GM23338 (cell line): ENCODE measurements around the gene AKNAD1. TPM values are rescaled to one million over a fixed set of nuclear protein-coding genes. Genes with fewer than 3 reads are reported as not detected.

Source experiments
- ATAC-seq: fragments of 200-7000 bp; cut with Tn5 transposase; 3 replicates; pipeline ENCODE4 v1.9.1; 2020
- DNase-seq: peaks from one replicate; pipeline ENCODE4 v3.0.0-alpha.2; 2015; ENCODE audit warnings: low spot score
- H2AFZ ChIP-seq: fragments of 200-600 bp; sonication (generic); 2 replicates; pipeline ENCODE4 v1.8.0; 2016; ENCODE audit warnings: antibody characterized with exemption, mild to moderate bottlenecking, moderate library complexity
- H3F3A ChIP-seq: fragments of 200-600 bp; sonication (generic); replicated peaks from 2 replicates; pipeline ENCODE4 v1.8.0; 2017; ENCODE audit warnings: antibody characterized with exemption, mixed run types, low read depth
- H3K27ac ChIP-seq: fragments of 200-600 bp; sonication (generic); 2 replicates; pipeline ENCODE4 v1.6.1; 2016; ENCODE audit warnings: low read depth
- H3K27me3 ChIP-seq: fragments of 200-600 bp; sonication (generic); 2 replicates; pipeline ENCODE4 v1.8.0; 2016; ENCODE audit warnings: mild to moderate bottlenecking, mixed run types, moderate library complexity; ENCODE audit not compliant: insufficient read depth
- H3K36me3 ChIP-seq: fragments of 200-600 bp; sonication (generic); 2 replicates; pipeline ENCODE4 v1.8.0; 2016; ENCODE audit warnings: mild to moderate bottlenecking; ENCODE audit not compliant: insufficient read depth
- H3K4me1 ChIP-seq: fragments of 200-600 bp; sonication (generic); 2 replicates; pipeline ENCODE4 v1.8.0; 2016; ENCODE audit warnings: mild to moderate bottlenecking, moderate library complexity; ENCODE audit not compliant: insufficient read depth
- H3K4me2 ChIP-seq: fragments of 200-600 bp; sonication (generic); 2 replicates; pipeline ENCODE4 v1.7.1; 2017; ENCODE audit warnings: mixed run types
- H3K4me3 ChIP-seq: fragments of 200-600 bp; sonication (generic); 2 replicates; pipeline ENCODE4 v1.6.1; 2016; ENCODE audit warnings: mixed run types
- H3K79me2 ChIP-seq: fragments of 200-600 bp; sonication (generic); replicated peaks from 2 replicates; pipeline ENCODE4 v1.8.0; 2017; ENCODE audit warnings: mild to moderate bottlenecking; ENCODE audit not compliant: insufficient read depth
- H3K9me2 ChIP-seq: fragments of 200-600 bp; sonication (generic); 2 replicates; pipeline ENCODE4 v1.8.0; 2017; ENCODE audit not compliant: insufficient read depth
- H4K20me1 ChIP-seq: fragments of 200-600 bp; sonication (generic); replicated peaks from 2 replicates; pipeline ENCODE4 v1.8.0; 2017; ENCODE audit warnings: mild to moderate bottlenecking; ENCODE audit not compliant: insufficient read depth
- H3K27ac Mint-ChIP-seq: 2 replicates; pipeline ENCODE4 v1.8.0; 2020; ENCODE audit warnings: inconsistent platforms, mild to moderate bottlenecking, moderate library complexity, mixed read lengths
- H3K27me3 Mint-ChIP-seq: 3 replicates; pipeline ENCODE4 v1.8.0; 2022; ENCODE audit warnings: low read depth, mild to moderate bottlenecking, moderate library complexity, mixed read lengths, inconsistent platforms; ENCODE audit not compliant: insufficient read depth, poor library complexity
- H3K36me3 Mint-ChIP-seq: 3 replicates; pipeline ENCODE4 v1.8.0; 2021; ENCODE audit warnings: low read depth, mild to moderate bottlenecking, inconsistent platforms, moderate library complexity, mixed read lengths
- H3K4me1 Mint-ChIP-seq: 3 replicates; pipeline ENCODE4 v1.8.0; 2020; ENCODE audit warnings: mild to moderate bottlenecking, inconsistent platforms, mixed read lengths
- H3K4me3 Mint-ChIP-seq: 3 replicates; pipeline ENCODE4 v1.8.0; 2021; ENCODE audit warnings: moderate library complexity, mild to moderate bottlenecking, inconsistent platforms, mixed read lengths
- H3K9me3 Mint-ChIP-seq: 3 replicates; pipeline ENCODE4 v1.8.0; 2020; ENCODE audit warnings: moderate library complexity, mild to moderate bottlenecking, inconsistent platforms, mixed read lengths
- EZH2 ChIP-seq: fragments of 200-600 bp; sonication (generic); IDR thresholded peaks from one replicate; pipeline ENCODE4 v1.8.0; 2017; ENCODE audit warnings: antibody characterized with exemption, mild to moderate bottlenecking, low read depth; ENCODE audit not compliant: unreplicated experiment
- EZH2phosphoT487 ChIP-seq: fragments of 200-600 bp; sonication (generic); IDR thresholded peaks from one replicate; pipeline ENCODE4 v1.8.1; 2018; ENCODE audit warnings: antibody characterized with exemption; ENCODE audit not compliant: unreplicated experiment
- NANOG ChIP-seq: IDR thresholded peaks from 2 replicates; pipeline ENCODE4 v1.6.1; 2016; ENCODE audit warnings: antibody characterized with exemption, borderline replicate concordance
- POLR2AphosphoS5 ChIP-seq: IDR thresholded peaks from 2 replicates; pipeline ENCODE4 v1.6.1; 2016; ENCODE audit warnings: antibody characterized with exemption, low read depth
- STAT1 ChIP-seq: IDR thresholded peaks from one replicate; pipeline ENCODE4 v1.6.1; 2016; ENCODE audit warnings: antibody characterized with exemption; ENCODE audit not compliant: unreplicated experiment
- polyA plus RNA-seq: library from polyadenylated mRNA; unstranded; fragments of >200 nt; fragmentation: Nextera tagmentation; extraction: Ambion mirVana; gene quantifications from 2 replicates; pipeline ENCODE4 v1.2.1, GENCODE V29; 2016
- total RNA-seq: library from RNA; depleted of rRNA; stranded (reverse); fragments of >200 nt; shearing (Covaris generic); gene quantifications from 2 replicates; pipeline ENCODE4 v1.2.3, GENCODE V29; 2014
- TF ChIP-seq, protein P1 (sequence below): IDR thresholded peaks from 2 replicates; pipeline ENCODE4 v1.6.1; 2016; ENCODE audit warnings: antibody characterized with exemption
- TF ChIP-seq, protein P2 (sequence below), 2 experiments: fragments of 200-600 bp in 1 of 2; sonication (generic) in 1 of 2; conservative IDR thresholded peaks; 2 replicates each; pipeline versions ENCODE4 v1.5.1 to v1.6.1; 2016 to 2017; ENCODE audit warnings: antibody characterized with exemption in 2 of 2, low read depth in 2 of 2, mild to moderate bottlenecking in 2 of 2, moderate library complexity in 1 of 2
- TF ChIP-seq, protein P3 (sequence below): fragments of 250-450 bp; sonication (Bioruptor Pico); IDR thresholded peaks from 2 replicates; pipeline ENCODE4 v1.5.0; 2020; ENCODE audit warnings: mild to moderate bottlenecking, moderate library complexity

AKNAD1 gene
- total and polyA plus RNA-seq, 2 experiments from 2014 or later: not detected

GRCh38 chr1:108792420-108792819, 64.5 kb downstream of the AKNAD1 start:
- no peak for DNase-seq
- H3K36me3 ChIP-seq: peaks cover 21% of the 10 kb centered on the region

DNA sequence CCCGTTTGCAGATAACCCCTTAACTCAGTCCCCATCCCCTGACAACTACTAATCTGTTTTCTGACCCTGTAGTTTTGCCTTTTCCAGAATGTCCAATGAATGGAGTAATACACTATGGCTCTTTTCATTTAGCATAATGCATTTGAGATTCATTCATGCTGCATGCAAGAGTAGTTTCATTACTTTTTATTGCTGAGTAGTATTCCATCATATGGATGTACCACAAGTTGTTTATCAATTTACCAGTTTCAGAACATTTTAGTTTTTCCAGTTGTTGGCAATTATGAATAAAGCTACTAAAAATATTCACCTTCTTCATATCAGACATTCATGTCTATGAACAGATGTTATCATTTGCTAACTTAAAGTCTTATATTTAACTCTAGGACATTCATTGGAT, 65.1 kb downstream of the AKNAD1 start:
- H3K4me1 Mint-ChIP-seq: no peaks in the 10 kb centered on the region
- Histone ChIP-seq H4K20me1 (no peaks in the 10 kb centered on the region), H3K4me1 (no peaks in the 10 kb centered on the region), H3K4me2 (no peak overlapping the region), H3K27ac (no peak overlapping the region), H3K4me3 (no peak overlapping the region), H3K79me2 (no peaks in the 10 kb centered on the region), H3K36me3 (peaks cover 21% of the 10 kb centered on the region), H2AFZ (no peak overlapping the region), H3K27me3 (no peaks in the 10 kb centered on the region), H3K9me2 (no peaks in the 10 kb centered on the region), H3F3A (no peaks in the 10 kb centered on the region)
- no peak for ATAC-seq
- no peak for DNase-seq
- peaks cover 24% of the 10 kb centered on the region for H3K9me3 Mint-ChIP-seq
- no peaks in the 10 kb centered on the region for H3K27me3 Mint-ChIP-seq
- no peak overlapping the region for H3K4me3 Mint-ChIP-seq
- H3K36me3 Mint-ChIP-seq: peaks cover 67% of the 10 kb centered on the region
- no peak overlapping the region for H3K27ac Mint-ChIP-seq
- TF ChIP-seq EZH2phosphoT487 (no peak), EZH2 (no peak), STAT1 (no peak), NANOG (no peak), POLR2AphosphoS5 (no peak)
- TF ChIP-seq, protein P1, sequence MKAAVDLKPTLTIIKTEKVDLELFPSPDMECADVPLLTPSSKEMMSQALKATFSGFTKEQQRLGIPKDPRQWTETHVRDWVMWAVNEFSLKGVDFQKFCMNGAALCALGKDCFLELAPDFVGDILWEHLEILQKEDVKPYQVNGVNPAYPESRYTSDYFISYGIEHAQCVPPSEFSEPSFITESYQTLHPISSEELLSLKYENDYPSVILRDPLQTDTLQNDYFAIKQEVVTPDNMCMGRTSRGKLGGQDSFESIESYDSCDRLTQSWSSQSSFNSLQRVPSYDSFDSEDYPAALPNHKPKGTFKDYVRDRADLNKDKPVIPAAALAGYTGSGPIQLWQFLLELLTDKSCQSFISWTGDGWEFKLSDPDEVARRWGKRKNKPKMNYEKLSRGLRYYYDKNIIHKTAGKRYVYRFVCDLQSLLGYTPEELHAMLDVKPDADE: no peak
- TF ChIP-seq, protein P2, sequence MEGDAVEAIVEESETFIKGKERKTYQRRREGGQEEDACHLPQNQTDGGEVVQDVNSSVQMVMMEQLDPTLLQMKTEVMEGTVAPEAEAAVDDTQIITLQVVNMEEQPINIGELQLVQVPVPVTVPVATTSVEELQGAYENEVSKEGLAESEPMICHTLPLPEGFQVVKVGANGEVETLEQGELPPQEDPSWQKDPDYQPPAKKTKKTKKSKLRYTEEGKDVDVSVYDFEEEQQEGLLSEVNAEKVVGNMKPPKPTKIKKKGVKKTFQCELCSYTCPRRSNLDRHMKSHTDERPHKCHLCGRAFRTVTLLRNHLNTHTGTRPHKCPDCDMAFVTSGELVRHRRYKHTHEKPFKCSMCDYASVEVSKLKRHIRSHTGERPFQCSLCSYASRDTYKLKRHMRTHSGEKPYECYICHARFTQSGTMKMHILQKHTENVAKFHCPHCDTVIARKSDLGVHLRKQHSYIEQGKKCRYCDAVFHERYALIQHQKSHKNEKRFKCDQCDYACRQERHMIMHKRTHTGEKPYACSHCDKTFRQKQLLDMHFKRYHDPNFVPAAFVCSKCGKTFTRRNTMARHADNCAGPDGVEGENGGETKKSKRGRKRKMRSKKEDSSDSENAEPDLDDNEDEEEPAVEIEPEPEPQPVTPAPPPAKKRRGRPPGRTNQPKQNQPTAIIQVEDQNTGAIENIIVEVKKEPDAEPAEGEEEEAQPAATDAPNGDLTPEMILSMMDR (conservative IDR thresholded peaks at IDR 0.05; ENCODE audit: low read depth in 2 of 2): no peak
- TF ChIP-seq, protein P3, sequence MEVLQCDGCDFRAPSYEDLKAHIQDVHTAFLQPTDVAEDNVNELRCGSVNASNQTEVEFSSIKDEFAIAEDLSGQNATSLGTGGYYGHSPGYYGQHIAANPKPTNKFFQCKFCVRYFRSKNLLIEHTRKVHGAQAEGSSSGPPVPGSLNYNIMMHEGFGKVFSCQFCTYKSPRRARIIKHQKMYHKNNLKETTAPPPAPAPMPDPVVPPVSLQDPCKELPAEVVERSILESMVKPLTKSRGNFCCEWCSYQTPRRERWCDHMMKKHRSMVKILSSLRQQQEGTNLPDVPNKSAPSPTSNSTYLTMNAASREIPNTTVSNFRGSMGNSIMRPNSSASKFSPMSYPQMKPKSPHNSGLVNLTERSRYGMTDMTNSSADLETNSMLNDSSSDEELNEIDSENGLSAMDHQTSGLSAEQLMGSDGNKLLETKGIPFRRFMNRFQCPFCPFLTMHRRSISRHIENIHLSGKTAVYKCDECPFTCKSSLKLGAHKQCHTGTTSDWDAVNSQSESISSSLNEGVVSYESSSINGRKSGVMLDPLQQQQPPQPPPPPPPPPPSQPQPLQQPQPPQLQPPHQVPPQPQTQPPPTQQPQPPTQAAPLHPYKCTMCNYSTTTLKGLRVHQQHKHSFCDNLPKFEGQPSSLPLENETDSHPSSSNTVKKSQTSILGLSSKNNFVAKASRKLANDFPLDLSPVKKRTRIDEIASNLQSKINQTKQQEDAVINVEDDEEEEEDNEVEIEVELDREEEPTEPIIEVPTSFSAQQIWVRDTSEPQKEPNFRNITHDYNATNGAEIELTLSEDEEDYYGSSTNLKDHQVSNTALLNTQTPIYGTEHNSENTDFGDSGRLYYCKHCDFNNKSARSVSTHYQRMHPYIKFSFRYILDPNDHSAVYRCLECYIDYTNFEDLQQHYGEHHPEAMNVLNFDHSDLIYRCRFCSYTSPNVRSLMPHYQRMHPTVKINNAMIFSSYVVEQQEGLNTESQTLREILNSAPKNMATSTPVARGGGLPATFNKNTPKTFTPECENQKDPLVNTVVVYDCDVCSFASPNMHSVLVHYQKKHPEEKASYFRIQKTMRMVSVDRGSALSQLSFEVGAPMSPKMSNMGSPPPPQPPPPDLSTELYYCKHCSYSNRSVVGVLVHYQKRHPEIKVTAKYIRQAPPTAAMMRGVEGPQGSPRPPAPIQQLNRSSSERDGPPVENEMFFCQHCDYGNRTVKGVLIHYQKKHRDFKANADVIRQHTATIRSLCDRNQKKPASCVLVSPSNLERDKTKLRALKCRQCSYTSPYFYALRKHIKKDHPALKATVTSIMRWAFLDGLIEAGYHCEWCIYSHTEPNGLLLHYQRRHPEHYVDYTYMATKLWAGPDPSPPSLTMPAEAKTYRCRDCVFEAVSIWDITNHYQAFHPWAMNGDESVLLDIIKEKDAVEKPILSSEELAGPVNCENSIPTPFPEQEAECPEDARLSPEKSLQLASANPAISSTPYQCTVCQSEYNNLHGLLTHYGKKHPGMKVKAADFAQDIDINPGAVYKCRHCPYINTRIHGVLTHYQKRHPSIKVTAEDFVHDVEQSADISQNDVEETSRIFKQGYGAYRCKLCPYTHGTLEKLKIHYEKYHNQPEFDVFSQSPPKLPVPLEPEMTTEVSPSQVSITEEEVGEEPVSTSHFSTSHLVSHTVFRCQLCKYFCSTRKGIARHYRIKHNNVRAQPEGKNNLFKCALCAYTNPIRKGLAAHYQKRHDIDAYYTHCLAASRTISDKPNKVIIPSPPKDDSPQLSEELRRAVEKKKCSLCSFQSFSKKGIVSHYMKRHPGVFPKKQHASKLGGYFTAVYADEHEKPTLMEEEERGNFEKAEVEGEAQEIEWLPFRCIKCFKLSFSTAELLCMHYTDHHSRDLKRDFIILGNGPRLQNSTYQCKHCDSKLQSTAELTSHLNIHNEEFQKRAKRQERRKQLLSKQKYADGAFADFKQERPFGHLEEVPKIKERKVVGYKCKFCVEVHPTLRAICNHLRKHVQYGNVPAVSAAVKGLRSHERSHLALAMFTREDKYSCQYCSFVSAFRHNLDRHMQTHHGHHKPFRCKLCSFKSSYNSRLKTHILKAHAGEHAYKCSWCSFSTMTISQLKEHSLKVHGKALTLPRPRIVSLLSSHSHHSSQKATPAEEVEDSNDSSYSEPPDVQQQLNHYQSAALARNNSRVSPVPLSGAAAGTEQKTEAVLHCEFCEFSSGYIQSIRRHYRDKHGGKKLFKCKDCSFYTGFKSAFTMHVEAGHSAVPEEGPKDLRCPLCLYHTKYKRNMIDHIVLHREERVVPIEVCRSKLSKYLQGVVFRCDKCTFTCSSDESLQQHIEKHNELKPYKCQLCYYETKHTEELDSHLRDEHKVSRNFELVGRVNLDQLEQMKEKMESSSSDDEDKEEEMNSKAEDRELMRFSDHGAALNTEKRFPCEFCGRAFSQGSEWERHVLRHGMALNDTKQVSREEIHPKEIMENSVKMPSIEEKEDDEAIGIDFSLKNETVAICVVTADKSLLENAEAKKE (CRISPR knock-in tag): no peak

More at GRCh38 chr1:108792420-108792819, 64.5 kb downstream of the AKNAD1 start:
- H3K9me2 ChIP-seq: no peaks in the 10 kb centered on the region
- Mint-ChIP-seq H3K27ac (no peak overlapping the region), H3K9me3 (peaks cover 18% of the 10 kb centered on the region), H3K36me3 (peaks cover 60% of the 10 kb centered on the region), H3K4me3 (no peak overlapping the region), H3K4me1 (no peaks in the 10 kb centered on the region), H3K27me3 (no peaks in the 10 kb centered on the region)
- no peaks in the 10 kb centered on the region for H3F3A ChIP-seq
- H3K4me2 ChIP-seq: no peak overlapping the region
- H3K4me1 ChIP-seq: no peaks in the 10 kb centered on the region
- no peaks in the 10 kb centered on the region for H4K20me1 ChIP-seq
- TF ChIP-seq, protein P1: no peak
- TF ChIP-seq POLR2AphosphoS5: no peak
- H3K4me3 ChIP-seq: no peak overlapping the region
- H3K27me3 ChIP-seq: no peaks in the 10 kb centered on the region
- no peak overlapping the region for H3K27ac ChIP-seq
- ATAC-seq: no peak
- no peaks in the 10 kb centered on the region for H3K79me2 ChIP-seq
- H2AFZ ChIP-seq: no peak overlapping the region
